PFSK-1 (cell line): ENCODE results near the gene ELMO1.

ENCODE experiments used
- FOXP2 ChIP-seq: optimal IDR thresholded peaks from 2 replicates; pipeline ENCODE3; 2011; ENCODE audit warnings: borderline replicate concordance, control low read depth, inconsistent platforms; ENCODE audit not compliant: insufficient read depth; ENCODE audit errors: extremely low read length, extremely low read depth
- POLR2AphosphoS5 ChIP-seq: IDR thresholded peaks from 2 replicates; pipeline ENCODE4 v1.6.1; 2012; ENCODE audit warnings: low read depth, mild to moderate bottlenecking, control low read depth, low read length, moderate library complexity
- REST ChIP-seq, 2 experiments: IDR thresholded peaks; 2 replicates each; pipeline versions ENCODE4 v1.6.1 to v1.8.0; 2011 to 2012; ENCODE audit warnings: low read depth in 2 of 2, low read length in 2 of 2, control low read depth in 1 of 2, inconsistent platforms in 1 of 2, mild to moderate bottlenecking in 1 of 2, moderate library complexity in 1 of 2; ENCODE audit not compliant: insufficient read depth in 1 of 2
- TAF1 ChIP-seq: IDR thresholded peaks from 2 replicates; pipeline ENCODE4 v1.6.1; 2012; ENCODE audit warnings: low read length, control low read depth, borderline replicate concordance; ENCODE audit not compliant: insufficient read depth

GRCh38 chr7:37197108-37197507 is 251.6 kb downstream of the ELMO1 start:
- TF ChIP-seq FOXP2 (no peak), POLR2AphosphoS5 (no peak), REST (IDR thresholded peaks at IDR 0.05; ENCODE audit: insufficient read depth in 1 of 2, low read depth in 2 of 2, low read length in 2 of 2) (no peak), TAF1 (no peak)
